Aorta (tissue), 5 donors: ENCODE results near the gene PRTFDC1. TPM values are rescaled to one million over a fixed set of nuclear protein-coding genes. Genes with fewer than 3 reads are reported as not detected.

Source experiments
- ATAC-seq: fragments of 200-7000 bp; cut with Tn5 transposase; one replicate; pipeline ENCODE4 v1.9.1; 2022; ENCODE audit warnings: moderate library complexity; ENCODE audit not compliant: low FRiP score
- DNase-seq, 2 donors: peaks; one replicate each; pipeline ENCODE4 v3.0.0-alpha.2; 2020
- H3K27ac ChIP-seq, 2 donors: one replicate each; pipeline ENCODE4 v1.5.1; 2013; ENCODE audit warnings: low read length in 2 of 2, mild to moderate bottlenecking in 2 of 2, moderate library complexity in 2 of 2, control low read depth in 1 of 2, inconsistent platforms in 1 of 2, low read depth in 1 of 2
- H3K27me3 ChIP-seq, 2 donors: one replicate each; pipeline ENCODE4 v1.6.1; 2013; ENCODE audit warnings: control low read depth in 1 of 2, low read length in 1 of 2, mild to moderate bottlenecking in 1 of 2, moderate library complexity in 1 of 2; ENCODE audit not compliant: insufficient read depth in 2 of 2, control insufficient read depth in 1 of 2
- H3K36me3 ChIP-seq, 2 donors: one replicate each; pipeline ENCODE4 v1.6.1; 2013; ENCODE audit warnings: control low read depth in 1 of 2, low read length in 1 of 2, mild to moderate bottlenecking in 1 of 2; ENCODE audit not compliant: insufficient read depth in 2 of 2, control insufficient read depth in 1 of 2
- H3K4me1 ChIP-seq, 2 donors: one replicate each; pipeline ENCODE4 v1.6.1; 2013; ENCODE audit warnings: low read length in 2 of 2, control low read depth in 1 of 2, mild to moderate bottlenecking in 1 of 2, moderate library complexity in 1 of 2; ENCODE audit not compliant: insufficient read depth in 2 of 2, control insufficient read depth in 1 of 2
- H3K4me3 ChIP-seq, 2 donors: one replicate each; pipeline ENCODE4 v1.5.1; 2013; ENCODE audit warnings: low read length in 2 of 2, control low read depth in 1 of 2, mild to moderate bottlenecking in 1 of 2
- H3K9me3 ChIP-seq: one replicate; pipeline ENCODE4 v1.6.1; 2013; ENCODE audit warnings: mild to moderate bottlenecking, low read length; ENCODE audit not compliant: control insufficient read depth
- WGBS, 2 donors: extraction: QIAGEN DNeasy Blood & Tissue Kit; methylation state at CpG; one replicate each; pipeline ENCODE4 v1.1.7; 2013; 5-methylcytosine and 5-hydroxymethylcytosine counted together
- intact Hi-C, 2 donors: fragments of 100-400 bp; cut with DNase I; formaldehyde crosslinking; loops; one replicate each; pipeline versions ENCODE4 v1.14.2 to v1.15.0; 2022
- polyA plus RNA-seq, 2 donors: library from polyadenylated mRNA; stranded (reverse); fragments of 200-250 nt; gene quantifications; one replicate each; pipeline ENCODE4 v1.2.3, GENCODE V29; 2013
- total RNA-seq, 2 donors: library from RNA; stranded (reverse); fragmentation: NEBNext Ultra II Directional; extraction: Animal tissue kit (Norgen Biotek cat#: 25700); gene quantifications; one replicate each; pipeline ENCODE4 v1.2.1, GENCODE V29; 2021
- donor health status: healthy with polysubstance abuse.
- donor health status: Bipolar disorder and iron deficiency.
- donor health status: DM: no; HTN: no; CAD: no.
- donor health status: DM: no; HTN: no; CAD: no.
- donor health status: DM: yes; HTN: yes; CAD: no.

The PRTFDC1 gene
- total and polyA plus RNA-seq, 4 donors = 3.1 to 15.7 (median 11.8) TPM

DNA sequence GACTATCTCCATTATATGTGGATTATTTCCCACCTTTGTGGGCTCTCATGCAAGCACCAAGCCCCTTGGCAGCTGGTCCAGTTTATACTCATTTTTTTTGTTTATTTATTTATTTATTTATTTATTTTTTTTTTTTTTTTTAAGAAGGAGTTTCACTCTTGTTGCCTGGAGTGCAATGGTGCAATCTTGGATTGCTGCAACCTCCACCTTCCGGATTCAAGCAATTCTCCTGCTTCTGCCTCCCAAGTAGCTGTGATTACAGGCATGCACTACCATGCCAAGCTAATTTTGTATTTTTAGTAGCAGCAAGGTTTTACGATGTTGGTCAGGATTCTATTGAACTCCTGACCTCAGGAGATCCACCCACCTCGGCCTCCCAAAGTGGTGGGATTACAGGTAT lies 2.8 kb downstream of the PRTFDC1 start:
- H3K27me3 ChIP-seq = no peaks in the 10 kb centered on the region
- H3K9me3 ChIP-seq = no peaks in the 10 kb centered on the region
- no peaks in the 10 kb centered on the region for H3K4me1 ChIP-seq
- DNase-seq (no peak), ATAC-seq (no peak)
- H3K4me3 ChIP-seq = no peak overlapping the region
- intact Hi-C loops = loop anchor here in 1 of 2 donors (10.0 kb wide), 1 partner anchor 225 kb away; the partner anchor contains the start of gene ARHGAP21
- WGBS, 2 donors = 84 to 88% methylated on average over 3 of the region's 3 CpGs
- H3K36me3 ChIP-seq = no peaks in the 10 kb centered on the region
- H3K27ac ChIP-seq = no peak overlapping the region

DNA sequence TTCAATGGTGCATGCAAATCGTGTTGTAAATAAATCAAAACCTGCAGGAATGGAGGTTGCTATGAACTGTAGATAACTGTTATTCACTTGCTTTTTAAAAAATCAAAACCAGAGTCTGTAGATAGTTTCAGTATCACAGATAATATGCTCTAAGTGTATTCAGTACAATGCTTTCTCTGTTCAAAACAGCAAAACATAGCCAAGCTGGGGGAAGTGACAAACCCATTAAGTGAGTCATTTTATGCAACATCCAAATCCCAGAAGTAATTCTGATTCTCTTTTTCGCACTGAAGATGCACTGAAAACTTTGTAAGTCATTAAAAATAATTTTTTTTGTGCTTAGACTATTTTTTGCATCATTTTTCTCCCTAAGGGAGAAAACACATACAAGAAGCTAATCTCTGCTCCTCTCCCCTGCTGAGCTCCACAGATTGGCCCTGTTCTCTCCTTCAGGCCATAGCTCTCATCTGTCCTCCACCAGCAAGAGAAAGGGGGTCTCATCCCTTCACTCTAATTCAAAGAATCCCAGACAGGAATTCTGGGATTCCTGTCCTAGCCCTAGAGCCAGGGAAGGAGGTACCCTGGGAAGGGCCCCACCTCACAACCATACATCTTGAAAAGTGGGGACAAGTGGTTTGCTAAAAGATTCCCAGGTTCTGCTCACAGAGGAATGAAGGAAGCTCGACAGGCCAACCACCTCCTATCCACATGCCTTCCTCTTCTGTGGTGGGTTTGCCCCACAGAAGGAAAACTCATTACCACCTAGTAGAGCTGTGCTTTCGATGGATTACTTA lies 4.9 kb downstream of the PRTFDC1 start:
- 86% methylated on average over 4 of the region's 4 CpGs for WGBS, 2 donors
- Histone ChIP-seq H3K4me1 (no peaks in the 10 kb centered on the region), H3K36me3 (no peaks in the 10 kb centered on the region), H3K9me3 (no peaks in the 10 kb centered on the region), H3K4me3 (no peak overlapping the region), H3K27ac (no peak overlapping the region), H3K27me3 (no peaks in the 10 kb centered on the region)
- intact Hi-C loops = no loop called here
- ATAC-seq = peak; percentile 49
- DNase-seq = no peak

- Histone ChIP-seq H3K27me3 (no peaks in the 10 kb centered on the region), H3K4me1 (no peaks in the 10 kb centered on the region), H3K27ac (no peak overlapping the region), H3K36me3 (no peaks in the 10 kb centered on the region), H3K9me3 (no peaks in the 10 kb centered on the region), H3K4me3 (no peak overlapping the region)
- intact Hi-C loops = no loop called here
- ATAC-seq = no peak
- no peak for DNase-seq
- 95% methylated on average over 11 of the region's 11 CpGs for WGBS, 2 donors
Measured at GRCh38 chr10:24944512-24945255, 7.7 kb downstream of the PRTFDC1 start.

GRCh38 chr10:24938525-24938924 lies 13.9 kb downstream of the PRTFDC1 start:
- Histone ChIP-seq H3K9me3 (no peaks in the 10 kb centered on the region), H3K4me1 (no peaks in the 10 kb centered on the region), H3K27me3 (no peaks in the 10 kb centered on the region), H3K36me3 (no peaks in the 10 kb centered on the region), H3K4me3 (no peak overlapping the region), H3K27ac (no peak overlapping the region)
- DNase-seq (no peak), ATAC-seq (no peak)
- intact Hi-C loops = no loop called here
- WGBS, 2 donors = 92 to 97% methylated on average over 2 of the region's 2 CpGs

DNA sequence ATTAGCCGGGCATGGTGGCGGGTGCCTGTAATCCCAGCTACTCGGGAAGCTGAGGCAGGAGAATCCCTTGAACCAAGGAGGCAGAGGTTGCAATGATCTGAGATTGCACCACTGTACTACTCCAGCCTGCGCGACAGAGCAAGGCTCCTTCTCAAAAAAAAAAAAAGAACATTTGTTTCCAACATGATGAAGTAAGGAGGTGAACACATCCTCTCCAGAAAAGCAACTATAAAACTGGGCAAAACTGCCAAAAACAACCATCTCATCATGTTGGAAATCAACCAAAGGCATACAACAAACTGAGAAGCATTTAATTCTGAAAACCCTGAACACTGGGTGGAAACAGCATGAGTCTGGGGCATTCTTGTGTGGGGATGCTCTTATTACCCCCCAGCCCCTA lies 14.3 kb downstream of the PRTFDC1 start:
- Histone ChIP-seq H3K4me1 (no peaks in the 10 kb centered on the region), H3K27me3 (no peaks in the 10 kb centered on the region), H3K9me3 (no peaks in the 10 kb centered on the region), H3K27ac (no peak overlapping the region), H3K4me3 (no peak overlapping the region), H3K36me3 (no peaks in the 10 kb centered on the region)
- DNase-seq = no peak
- no peak for ATAC-seq
- WGBS, 2 donors = 81% methylated on average over 5 of the region's 5 CpGs
- intact Hi-C loops = no loop called here

- no peak overlapping the region for H3K4me3 ChIP-seq
- H3K36me3 ChIP-seq = no peaks in the 10 kb centered on the region
- ATAC-seq (no peak), DNase-seq (no peak)
- H3K4me1 ChIP-seq = no peaks in the 10 kb centered on the region
- no peak overlapping the region for H3K27ac ChIP-seq
- no peaks in the 10 kb centered on the region for H3K9me3 ChIP-seq
- H3K27me3 ChIP-seq = no peaks in the 10 kb centered on the region
- intact Hi-C loops = no loop called here
- WGBS, 2 donors = 73 to 78% methylated on average over 8 of the region's 8 CpGs
Measured at GRCh38 chr10:24935504-24936292, 16.7 kb downstream of the PRTFDC1 start.

- no peak overlapping the region for H3K4me3 ChIP-seq
- H3K36me3 ChIP-seq = no peaks in the 10 kb centered on the region
- WGBS, 2 donors = 98% methylated on average over 1 of the region's 1 CpG
- DNase-seq (no peak), ATAC-seq (no peak)
- no peaks in the 10 kb centered on the region for H3K4me1 ChIP-seq
- intact Hi-C loops = no loop called here
- H3K9me3 ChIP-seq = no peaks in the 10 kb centered on the region
- H3K27ac ChIP-seq = no peak overlapping the region
- H3K27me3 ChIP-seq = no peaks in the 10 kb centered on the region
Measured at GRCh38 chr10:24931236-24931635, 21.2 kb downstream of the PRTFDC1 start.

DNA sequence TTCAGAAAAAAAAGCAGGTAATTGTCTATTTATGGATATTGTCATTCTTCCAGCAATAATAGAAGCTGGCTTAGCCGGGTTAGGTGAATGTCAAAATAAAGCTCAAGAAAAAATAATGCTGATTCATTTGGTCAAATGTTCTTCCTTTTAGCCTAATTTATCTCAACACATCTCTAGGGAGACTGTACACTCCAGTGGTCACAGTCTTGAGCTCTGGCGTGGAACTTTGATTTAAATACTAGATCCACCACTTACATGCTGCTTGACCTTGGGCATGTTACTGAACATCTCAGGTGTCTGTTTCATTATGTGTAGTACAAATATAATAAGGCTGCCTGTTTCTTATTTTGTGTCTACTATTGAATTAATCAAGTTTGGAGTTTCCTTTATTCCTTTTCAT lies 22.0 kb downstream of the PRTFDC1 start:
- Histone ChIP-seq H3K27ac (no peak overlapping the region), H3K27me3 (no peaks in the 10 kb centered on the region), H3K9me3 (no peaks in the 10 kb centered on the region), H3K4me3 (no peak overlapping the region), H3K4me1 (no peaks in the 10 kb centered on the region), H3K36me3 (no peaks in the 10 kb centered on the region)
- ATAC-seq (no peak), DNase-seq (no peak)
- intact Hi-C loops = no loop called here
- WGBS, 2 donors = 42 to 43% methylated on average over 2 of the region's 2 CpGs
